HepG2 (cell line): Measurements from ENCODE around the gene BCL7A. TPM values are rescaled to one million over a fixed set of nuclear protein-coding genes. Genes with fewer than 3 reads are reported as not detected.

Experiments
- ARNT2 ChIP-seq: sonication (generic); formaldehyde crosslinking; IDR thresholded peaks from 2 replicates; pipeline ENCODE4 v1.8.0; 2022; ENCODE audit warnings: mild to moderate bottlenecking, low read depth, missing genetic modification reagents, moderate library complexity
- CBX5 ChIP-seq: sonication (generic); formaldehyde crosslinking; IDR thresholded peaks from 2 replicates; pipeline ENCODE4 v1.4.0; 2020; ENCODE audit warnings: missing genetic modification reagents, borderline replicate concordance
- CENPT ChIP-seq: sonication (generic); formaldehyde crosslinking; IDR thresholded peaks from 2 replicates; pipeline ENCODE4 v1.8.0; 2022; ENCODE audit warnings: low read depth, mild to moderate bottlenecking, moderate library complexity, missing genetic modification reagents
- MEIS1 ChIP-seq: sonication (generic); formaldehyde crosslinking; IDR thresholded peaks from 2 replicates; pipeline ENCODE4 v1.9.0; 2021; ENCODE audit warnings: mild to moderate bottlenecking, missing genetic modification reagents, moderate library complexity, borderline replicate concordance
- MIXL1 ChIP-seq: IDR thresholded peaks from 2 replicates; pipeline ENCODE4 v1.6.1; 2016
- MLLT10 ChIP-seq: sonication (generic); formaldehyde crosslinking; IDR thresholded peaks from 2 replicates; pipeline ENCODE4 v1.4.0; 2020; ENCODE audit warnings: missing genetic modification reagents
- MLX ChIP-seq: IDR thresholded peaks from 2 replicates; pipeline ENCODE4 v1.6.1; 2016
- RBM39 ChIP-seq: fragments of 200-400 bp; formaldehyde crosslinking; IDR thresholded peaks from one replicate; pipeline ENCODE4 v1.6.1; 2018; ENCODE audit warnings: antibody characterized with exemption, mild to moderate bottlenecking, low read depth, low read length; ENCODE audit not compliant: poor library complexity, severe bottlenecking
- RCOR2 ChIP-seq: IDR thresholded peaks from 2 replicates; pipeline ENCODE4 v1.6.1; 2016; ENCODE audit warnings: missing biosample characterization, missing genetic modification reagents
- SAFB2 ChIP-seq: sonication (generic); formaldehyde crosslinking; IDR thresholded peaks from 2 replicates; pipeline ENCODE4 v1.5.1; 2020; ENCODE audit warnings: missing genetic modification reagents, low read depth, mild to moderate bottlenecking, borderline replicate concordance
- TARDBP ChIP-seq: sonication (generic); formaldehyde crosslinking; IDR thresholded peaks from 2 replicates; pipeline ENCODE4 v1.8.0; 2022; ENCODE audit warnings: mild to moderate bottlenecking, missing genetic modification reagents
- TBX3 ChIP-seq: fragments of 450-650 bp; IDR thresholded peaks from 2 replicates; pipeline ENCODE4 v1.6.1; 2017; ENCODE audit warnings: antibody characterized with exemption, mild to moderate bottlenecking, inconsistent platforms, borderline replicate concordance
- ZBTB43 ChIP-seq: sonication (generic); formaldehyde crosslinking; conservative IDR thresholded peaks from 2 replicates; pipeline ENCODE4 v1.4.0; 2020; ENCODE audit warnings: missing genetic modification reagents
- ZHX2 ChIP-seq, 2 experiments: sonication (generic) in 1 of 2; formaldehyde crosslinking in 1 of 2; IDR thresholded peaks; 2 replicates each; pipeline versions ENCODE4 v1.6.1 to v1.9.0; 2014 to 2022; ENCODE audit warnings: antibody characterized with exemption in 1 of 2, borderline replicate concordance in 1 of 2, inconsistent platforms in 1 of 2, low read depth in 1 of 2, missing genetic modification reagents in 1 of 2
- ZIK1 ChIP-seq: sonication (generic); formaldehyde crosslinking; IDR thresholded peaks from 2 replicates; pipeline ENCODE4 v1.5.0; 2020; ENCODE audit warnings: mild to moderate bottlenecking, low read depth, missing genetic modification reagents, borderline replicate concordance
- ZNF704 ChIP-seq: sonication (generic); formaldehyde crosslinking; IDR thresholded peaks from 2 replicates; pipeline ENCODE4 v1.8.1; 2023; ENCODE audit warnings: mild to moderate bottlenecking, inconsistent platforms, moderate library complexity, missing genetic modification reagents, borderline replicate concordance
- polyA plus RNA-seq, 8 experiments: library from polyadenylated mRNA; depleted of rRNA in 3 of 8; stranded (reverse) in 7 of 8; unstranded in 1 of 8; fragments of >200 nt; fragmentation: Illumina TruSeq in 4 of 8; extraction: Trizol in 4 of 8; gene quantifications; 2 replicates each; pipeline versions ENCODE4 v1.2.1 to v1.2.3, GENCODE V29; 2011 to 2016; ENCODE audit warnings: low read depth in 4 of 8, missing spikeins in 1 of 8, mixed read lengths in 1 of 8; ENCODE audit not compliant: insufficient read depth in 1 of 8
- total RNA-seq, 5 experiments: library from RNA; depleted of rRNA; stranded (reverse); fragments of >200 nt; fragmentation: Illumina TruSeq; extraction: Trizol; gene quantifications; 2 replicates each; pipeline ENCODE4 v1.2.3, GENCODE V29; 2016; ENCODE audit warnings: low read depth in 1 of 5
- TF ChIP-seq, protein P1 (sequence below): sonication (generic); IDR thresholded peaks from 2 replicates; pipeline ENCODE4 v1.6.1; 2016; ENCODE audit warnings: low read depth, borderline replicate concordance
- TF ChIP-seq, protein P2 (sequence below): sonication (generic); formaldehyde crosslinking; IDR thresholded peaks from 2 replicates; pipeline ENCODE4 v1.4.0; 2020; ENCODE audit warnings: missing genetic modification reagents

Gene BCL7A
- total and polyA plus RNA-seq, 2 of the 13 experiments (the other 11 are each of a cell fraction or from before 2014, with no cell fraction given): 4.1 to 6.2 TPM

GRCh38 chr12:122040579-122041386 lies 19.1 kb downstream of the BCL7A start (continued):
- peak; percentile 41 for TF ChIP-seq RBM39
- no peak for TF ChIP-seq ARNT2
- TF ChIP-seq MLX (CRISPR knock-in tag): no peak
- no peak for TF ChIP-seq MLLT10
- no peak for TF ChIP-seq TARDBP (CRISPR knock-in tag)
- TF ChIP-seq, protein P1, sequence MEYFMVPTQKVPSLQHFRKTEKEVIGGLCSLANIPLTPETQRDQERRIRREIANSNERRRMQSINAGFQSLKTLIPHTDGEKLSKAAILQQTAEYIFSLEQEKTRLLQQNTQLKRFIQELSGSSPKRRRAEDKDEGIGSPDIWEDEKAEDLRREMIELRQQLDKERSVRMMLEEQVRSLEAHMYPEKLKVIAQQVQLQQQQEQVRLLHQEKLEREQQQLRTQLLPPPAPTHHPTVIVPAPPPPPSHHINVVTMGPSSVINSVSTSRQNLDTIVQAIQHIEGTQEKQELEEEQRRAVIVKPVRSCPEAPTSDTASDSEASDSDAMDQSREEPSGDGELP: peak; percentile 53; the same call in 1 of the 2 replicates
- TF ChIP-seq MEIS1: no peak
- TF ChIP-seq RCOR2 (CRISPR knock-in tag): no peak; the same call in 1 of the 2 replicates
- no peak for TF ChIP-seq CBX5 (CRISPR knock-in tag)
- no peak for TF ChIP-seq ZNF704
- no peak for TF ChIP-seq CENPT (CRISPR knock-in tag)
- TF ChIP-seq TBX3: no peak
- TF ChIP-seq, protein P2, sequence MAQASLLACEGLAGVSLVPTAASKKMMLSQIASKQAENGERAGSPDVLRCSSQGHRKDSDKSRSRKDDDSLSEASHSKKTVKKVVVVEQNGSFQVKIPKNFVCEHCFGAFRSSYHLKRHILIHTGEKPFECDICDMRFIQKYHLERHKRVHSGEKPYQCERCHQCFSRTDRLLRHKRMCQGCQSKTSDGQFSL (CRISPR knock-in tag): no peak
- TF ChIP-seq ZIK1 (CRISPR knock-in tag): no peak
- TF ChIP-seq MIXL1: 0 out of 2 replicates have a peak, but pooled peaks have one; percentile 44
- TF ChIP-seq ZHX2 (IDR thresholded peaks at IDR 0.05; ENCODE audit: low read depth): no peak
- no peak for TF ChIP-seq ZHX2 (CRISPR knock-in tag; IDR thresholded peaks at IDR 0.05; ENCODE audit: borderline replicate concordance)
- no peak for TF ChIP-seq ZBTB43 (CRISPR knock-in tag)
- no peak for TF ChIP-seq SAFB2 (CRISPR knock-in tag)
